Hematopoietic multipotent progenitor cell treated with erythropoietin and hydrocortisone succinate and interleukin-3 and kit ligand, for 6 days (in vitro differentiated cells): Measurements from ENCODE around the gene PSD.

ENCODE experiments used
- DNase-seq: peaks from one replicate; pipeline ENCODE4 v3.0.0-alpha.2; 2015

The PSD gene

GRCh38 chr10:102438374-102438773, 19.8 kb upstream of the PSD start:
- no peak for DNase-seq

- DNase-seq, result no peak
Measured at GRCh38 chr10:102437515-102437914, 18.9 kb upstream of the PSD start.

- no peak for DNase-seq
Measured at GRCh38 chr10:102436312-102436711, 17.7 kb upstream of the PSD start.

- DNase-seq, result peak; percentile 77
Measured at GRCh38 chr10:102435529-102436233, 17.1 kb upstream of the PSD start.

- no peak for DNase-seq
Measured at GRCh38 chr10:102435133-102435497, 16.5 kb upstream of the PSD start.

GRCh38 chr10:102434394-102435132, 16.0 kb upstream of the PSD start:
- peak; percentile 50 for DNase-seq

- peak; percentile 56 for DNase-seq
Measured at GRCh38 chr10:102433619-102434046, 15.0 kb upstream of the PSD start.

GRCh38 chr10:102432162-102432950, 13.8 kb upstream of the PSD start, which contains the start of gene CUEDC2:
CUEDC2 (minus strand) TSS chr10:102432574; CDS start chr10:102425188, 7,386 bp downstream.
- peak; percentile 99 for DNase-seq

GRCh38 chr10:102431452-102432124, 13.0 kb upstream of the PSD start:
- peak; percentile 61 for DNase-seq

GRCh38 chr10:102429468-102429867, 10.9 kb upstream of the PSD start:
- DNase-seq, result no peak

GRCh38 chr10:102426803-102427287, 8.3 kb upstream of the PSD start:
- no peak for DNase-seq

GRCh38 chr10:102425444-102425843, 6.9 kb upstream of the PSD start:
- DNase-seq, result no peak

GRCh38 chr10:102424916-102425315, 6.3 kb upstream of the PSD start:
- no peak for DNase-seq

GRCh38 chr10:102424145-102424544, 5.6 kb upstream of the PSD start:
- no peak for DNase-seq

GRCh38 chr10:102423372-102423968, 4.9 kb upstream of the PSD start:
- no peak for DNase-seq

- DNase-seq, result peak; percentile 84
Measured at GRCh38 chr10:102422545-102423129, 4.1 kb upstream of the PSD start.

- DNase-seq, result peak; percentile 85
Measured at GRCh38 chr10:102421757-102422512, 3.4 kb upstream of the PSD start.

GRCh38 chr10:102421507-102421756, 2.8 kb upstream of the PSD start:
- no peak for DNase-seq

- DNase-seq, result peak; percentile 100
Measured at GRCh38 chr10:102420714-102421506, 2.3 kb upstream of the PSD start, which contains the start of gene FBXL15. FBXL15 (plus strand) TSS chr10:102420836; CDS start chr10:102421130, 294 bp downstream.

- no peak for DNase-seq
Measured at GRCh38 chr10:102420181-102420713, 1.7 kb upstream of the PSD start.
